ENCODE measurements around the gene ERVK3-1.

ERVK3-1 gene

GRCh38 chr19:58349590-58349989, 44.4 kb downstream of the ERVK3-1 start:
- no peak for DNase-seq (ENCODE audit: low read depth, low spot score)
- H3K4me3 ChIP-seq (ENCODE audit: low read depth, low read length): no peak overlapping the region
- no peak for TF ChIP-seq CTCF (IDR thresholded peaks at IDR 0.05; ENCODE audit: low read depth, low read length)
- in situ Hi-C loops (cut with HindIII; ENCODE audit: low sequenced_read_pairs): no loop called here

- DNase-seq (ENCODE audit: low read depth, low spot score): no peak
- in situ Hi-C loops (cut with HindIII; ENCODE audit: low sequenced_read_pairs): no loop called here
- no peak for TF ChIP-seq CTCF (IDR thresholded peaks at IDR 0.05; ENCODE audit: low read depth, low read length)
- H3K4me3 ChIP-seq (ENCODE audit: low read depth, low read length): no peak overlapping the region
These were observed 45.1 kb downstream of the ERVK3-1 start for GRCh38 chr19:58350001-58350861.

GRCh38 chr19:58350871-58351557, 45.8 kb downstream of the ERVK3-1 start:
- in situ Hi-C loops (cut with HindIII; ENCODE audit: low sequenced_read_pairs): no loop called here
- TF ChIP-seq CTCF (IDR thresholded peaks at IDR 0.05; ENCODE audit: low read depth, low read length): no peak
- H3K4me3 ChIP-seq (ENCODE audit: low read depth, low read length): no peak overlapping the region
- DNase-seq (ENCODE audit: low read depth, low spot score): no peak

GRCh38 chr19:58351558-58351878, 46.3 kb downstream of the ERVK3-1 start:
- in situ Hi-C loops (cut with HindIII; ENCODE audit: low sequenced_read_pairs): no loop called here
- no peak overlapping the region for H3K4me3 ChIP-seq (ENCODE audit: low read depth, low read length)
- TF ChIP-seq CTCF (IDR thresholded peaks at IDR 0.05; ENCODE audit: low read depth, low read length): no peak
- no peak for DNase-seq (ENCODE audit: low read depth, low spot score)

GRCh38 chr19:58351990-58352755, 47.0 kb downstream of the ERVK3-1 start:
- no peak for DNase-seq (ENCODE audit: low read depth, low spot score)
- TF ChIP-seq CTCF (IDR thresholded peaks at IDR 0.05; ENCODE audit: low read depth, low read length): no peak
- in situ Hi-C loops (cut with HindIII; ENCODE audit: low sequenced_read_pairs): no loop called here
- H3K4me3 ChIP-seq (ENCODE audit: low read depth, low read length): no peak overlapping the region

GRCh38 chr19:58352760-58353671, 47.8 kb downstream of the ERVK3-1 start, which contains the start of gene A1BG:
TSS of gene A1BG (minus strand) at chr19:58353492. CDS start at chr19:58353437, 55 bp downstream.
- H3K4me3 ChIP-seq (ENCODE audit: low read depth, low read length): no peak within 1 kb of the TSS
- TF ChIP-seq CTCF (IDR thresholded peaks at IDR 0.05; ENCODE audit: low read depth, low read length): no peak
- DNase-seq (ENCODE audit: low read depth, low spot score): no peak
- in situ Hi-C loops (cut with HindIII; ENCODE audit: low sequenced_read_pairs): no loop called here
